GM18858 (cell line): ENCODE data around the gene ABHD8.
"Not testable (repeated sequence)": the region's sequence is repeated elsewhere in the genome, so short reads cannot be mapped to it uniquely, and the experiment has no call there.

Experiments used
- ATAC-seq: cut with Tn5 transposase; IDR thresholded peaks from one replicate; pipeline ENCODE4 v1.9.1; 2021; ENCODE audit not compliant: unreplicated experiment

ABHD8 gene

DNA sequence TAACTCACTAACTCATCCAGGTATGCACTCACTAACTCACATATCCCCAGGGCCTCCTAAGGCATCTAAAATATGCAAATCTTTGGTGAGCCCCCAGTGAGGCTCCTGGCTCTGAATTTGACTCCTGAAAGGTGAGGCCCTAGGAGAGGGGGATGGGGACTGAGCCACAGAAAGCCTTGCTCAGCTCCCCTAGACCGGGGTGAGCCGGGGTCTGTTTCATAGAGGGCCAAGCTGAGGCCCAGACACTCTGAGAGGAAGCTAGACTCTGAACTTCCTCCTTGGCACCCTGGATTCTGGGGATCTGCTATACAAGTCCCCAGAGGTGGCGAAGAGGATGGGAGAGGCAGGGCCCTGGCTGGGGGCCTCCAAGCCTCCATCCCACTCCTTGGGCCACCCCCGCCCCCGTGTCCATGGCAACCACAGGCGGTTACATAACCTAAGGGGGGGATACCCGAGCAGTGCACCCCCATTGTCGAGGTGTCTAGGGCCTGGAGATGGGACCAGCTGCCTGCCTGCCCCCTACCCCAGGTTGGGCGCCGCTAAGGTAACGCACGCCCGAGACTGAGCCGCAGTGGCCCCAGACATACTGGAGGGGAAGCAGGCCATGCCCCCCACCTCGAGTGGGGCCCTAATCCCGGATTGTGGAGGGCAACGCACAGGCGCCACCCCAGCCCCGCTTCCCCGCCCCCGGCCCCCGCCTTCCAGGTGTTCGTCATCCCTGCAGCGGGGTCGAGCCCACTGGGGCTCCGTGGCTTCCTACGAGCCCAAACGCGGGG lies 646 bp downstream of the ABHD8 start:
- no peak for ATAC-seq

DNA sequence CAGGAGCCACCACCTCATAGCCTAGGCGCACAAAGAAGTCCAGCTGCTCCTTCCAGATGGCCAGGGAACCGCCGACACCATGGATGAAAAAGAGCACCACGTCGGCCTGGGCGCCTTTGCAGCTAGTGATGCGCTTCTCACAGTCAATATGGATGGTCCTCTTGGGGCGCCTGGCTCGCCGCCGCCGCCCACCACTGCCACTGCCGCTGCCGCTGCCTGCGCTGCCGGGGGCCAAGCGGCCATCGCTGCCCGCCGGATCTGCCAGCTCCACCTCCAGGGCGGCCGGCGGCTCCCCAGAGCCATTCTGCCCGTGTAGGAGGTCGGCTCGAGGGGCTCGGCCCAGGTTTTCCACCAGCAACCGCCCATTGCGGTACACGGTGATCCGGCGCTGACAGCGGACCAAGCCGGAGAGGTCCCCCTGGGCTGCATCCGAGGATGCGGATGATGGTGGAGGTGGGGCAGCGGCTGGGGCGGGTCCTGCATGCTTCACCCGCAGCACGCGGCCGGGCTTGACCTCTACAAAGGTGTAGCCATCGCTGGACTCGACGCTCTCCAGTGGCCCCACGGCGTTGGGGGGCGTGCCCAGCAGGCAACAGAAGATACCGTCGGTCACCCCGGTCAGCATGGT lies 2.1 kb downstream of the ABHD8 start:
- no peak for ATAC-seq

DNA sequence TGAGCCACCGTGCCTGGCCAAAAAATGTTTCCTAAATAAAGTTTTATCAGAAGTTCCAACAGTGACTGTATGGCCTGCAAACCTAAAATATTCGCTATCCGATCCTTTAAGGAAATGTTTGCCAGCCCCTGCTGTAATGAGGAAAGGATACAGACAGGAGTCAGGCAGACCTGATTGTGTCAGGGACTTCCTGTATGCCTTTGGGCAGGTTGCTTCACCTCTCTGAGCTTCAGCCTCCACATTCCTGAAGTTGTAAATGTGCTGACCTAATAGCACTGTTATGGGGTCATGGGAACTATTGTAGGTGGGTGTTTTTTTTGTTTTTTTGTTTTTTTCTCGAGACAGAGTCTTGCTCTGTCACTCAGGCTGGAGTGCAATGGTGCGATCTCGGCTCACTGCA lies 6.2 kb downstream of the ABHD8 start:
- ATAC-seq: no peak

DNA sequence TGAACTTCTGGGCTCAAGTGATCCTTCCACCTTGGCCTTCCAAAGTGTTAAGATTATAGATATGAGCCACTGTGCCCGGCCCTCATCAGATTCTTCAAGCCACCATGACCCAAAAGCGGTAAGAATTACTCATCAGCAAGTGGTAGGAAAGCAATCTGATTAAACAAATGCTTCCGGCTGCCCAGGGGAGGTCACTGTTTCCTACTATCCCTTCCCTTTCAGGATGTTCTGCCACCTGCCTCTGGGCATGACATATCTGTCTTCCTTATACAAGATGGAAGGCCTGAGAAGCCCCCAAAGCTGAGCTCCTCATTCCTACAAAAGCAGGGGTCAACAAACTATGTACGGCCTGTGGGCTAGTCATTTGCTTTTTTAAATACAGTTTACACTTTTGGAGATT lies 7.0 kb downstream of the ABHD8 start:
- ATAC-seq: no peak

DNA sequence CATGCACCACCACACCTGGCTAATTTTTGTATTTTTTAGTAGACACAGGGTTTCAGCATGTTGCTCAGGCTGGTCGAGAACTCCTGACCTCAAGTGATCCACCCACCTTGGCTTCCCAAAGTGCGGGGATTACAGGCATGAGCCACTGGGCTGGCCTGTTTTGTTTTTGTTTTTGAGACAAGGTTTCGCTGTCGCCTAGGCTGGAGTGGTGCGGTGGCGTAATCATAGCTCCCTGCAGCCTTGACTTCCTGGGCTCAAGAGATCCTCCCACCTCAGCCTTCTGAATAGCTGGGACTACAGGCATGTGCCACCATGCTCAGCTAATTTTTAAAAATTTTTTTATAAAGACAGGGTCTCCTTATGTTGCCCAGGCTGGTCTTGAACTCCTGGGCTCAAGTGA lies 7.7 kb downstream of the ABHD8 start:
- not testable (repeated sequence) for ATAC-seq

DNA sequence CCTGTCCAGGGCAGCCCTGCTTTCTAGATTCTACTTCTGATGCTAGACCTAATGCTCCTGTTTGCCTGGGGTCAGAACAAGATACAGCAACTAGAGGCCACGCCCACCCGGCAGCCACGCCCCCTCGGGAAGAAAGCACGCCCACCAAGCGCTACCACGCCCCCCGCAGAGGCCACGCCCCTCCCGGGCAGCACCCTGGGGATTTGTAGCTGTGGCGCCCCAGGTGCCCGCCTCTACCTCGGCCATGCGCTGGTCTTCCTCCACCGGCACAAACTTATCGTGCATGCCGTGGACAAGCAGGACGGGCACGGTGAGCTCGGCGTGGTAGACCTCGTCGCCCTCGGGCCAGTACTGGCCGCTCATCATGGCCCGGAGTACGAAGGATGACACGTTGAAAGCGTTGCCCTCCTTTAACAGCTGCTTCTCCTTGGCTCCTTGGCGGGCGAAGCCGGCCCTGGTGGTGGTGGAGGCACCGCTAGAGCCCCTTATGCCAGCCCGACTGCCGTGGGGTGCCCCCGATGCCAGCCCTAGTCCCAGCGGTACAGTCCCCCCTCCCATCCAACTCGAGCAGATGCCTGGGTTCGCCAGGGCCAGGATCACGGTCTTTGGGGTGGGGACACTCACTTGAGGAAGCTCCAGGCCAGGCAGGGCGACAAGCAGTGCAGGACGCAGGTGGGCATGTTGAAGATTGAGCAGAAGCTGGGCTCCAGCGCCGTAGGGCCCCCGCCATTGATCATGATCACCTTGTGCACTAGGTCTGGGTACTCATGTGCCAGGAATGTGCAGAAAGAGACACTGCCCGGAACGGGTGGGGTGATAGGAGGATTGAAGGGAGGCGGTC lies 9.0 kb downstream of the ABHD8 start:
- no peak for ATAC-seq

DNA sequence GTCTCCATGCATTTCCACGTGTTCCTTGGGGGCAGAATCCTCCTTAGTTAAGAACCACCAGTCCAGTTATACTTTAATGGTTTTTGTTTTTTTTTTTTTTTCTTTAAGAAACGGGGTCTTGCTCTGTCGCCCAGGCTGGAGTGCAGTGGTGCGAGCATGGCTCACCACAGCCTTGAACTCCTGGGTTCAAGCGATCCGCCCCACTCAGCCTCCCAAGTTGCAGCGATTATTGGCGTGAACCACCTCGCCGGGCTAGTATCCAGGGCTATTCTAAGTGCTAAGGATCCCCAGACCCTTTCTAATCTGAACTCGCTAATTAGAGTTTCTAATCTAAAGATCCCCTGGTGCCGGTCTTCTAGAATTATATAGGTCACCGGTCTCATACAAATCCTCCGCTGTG lies 9.6 kb downstream of the ABHD8 start:
- no peak for ATAC-seq

DNA sequence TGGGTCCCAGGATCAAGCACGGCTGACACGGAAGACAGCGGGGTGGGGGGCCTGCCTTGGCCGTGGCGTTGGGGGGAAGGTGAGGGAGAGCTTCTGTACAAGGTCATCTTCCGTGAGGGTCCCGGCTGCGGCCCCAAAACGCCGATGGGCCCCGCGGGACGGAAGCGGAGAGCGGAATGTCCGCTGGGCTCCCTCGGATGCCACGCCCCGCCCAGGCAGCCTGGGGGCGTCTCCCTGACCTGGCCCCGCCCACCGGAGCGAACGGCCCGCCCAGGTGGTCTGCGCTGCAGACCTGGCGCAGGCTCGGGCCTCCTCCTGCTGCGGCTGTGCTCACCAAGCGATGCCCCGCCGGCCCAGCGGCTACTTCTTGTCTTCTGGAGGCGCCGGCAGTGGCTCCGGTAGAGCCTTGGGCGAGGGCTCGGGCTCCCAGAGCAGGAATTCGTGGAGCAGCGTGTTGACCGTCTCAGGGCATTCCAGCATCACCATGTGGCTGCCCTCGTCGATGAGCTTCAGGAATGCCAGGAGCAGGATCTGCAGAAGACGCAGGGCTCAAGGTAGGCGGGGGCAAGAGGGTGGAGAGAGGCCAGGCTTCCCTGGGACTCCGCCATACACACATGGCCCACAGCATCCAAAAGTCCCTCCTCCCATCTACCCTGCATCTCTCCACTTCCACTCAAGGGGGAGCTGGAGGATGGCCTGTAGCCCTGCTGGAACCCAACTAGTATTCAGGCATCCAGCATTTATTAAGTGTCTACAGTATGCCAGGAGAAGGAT lies 10.7 kb downstream of the ABHD8 start:
- ATAC-seq: no peak

DNA sequence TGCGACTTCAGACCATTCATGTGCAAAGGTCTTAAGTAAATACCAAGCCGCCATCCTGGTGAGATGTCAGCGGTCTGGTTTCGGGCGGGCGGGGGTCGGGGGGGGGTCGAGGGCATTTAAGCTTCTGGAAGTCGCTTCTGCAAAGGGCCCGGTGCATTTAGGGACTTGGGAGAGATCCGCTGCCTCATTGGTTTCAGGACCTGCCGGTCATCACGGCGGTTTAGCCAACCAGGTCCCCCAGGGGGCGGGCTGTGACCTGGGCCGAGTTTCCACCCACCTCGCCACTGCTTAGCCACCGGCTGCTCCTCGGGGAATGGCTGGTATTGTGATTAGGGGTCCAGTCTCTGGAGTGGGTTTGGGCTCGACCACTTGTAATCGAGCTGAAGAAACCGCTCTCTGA lies 13.7 kb downstream of the ABHD8 start:
- no peak for ATAC-seq

DNA sequence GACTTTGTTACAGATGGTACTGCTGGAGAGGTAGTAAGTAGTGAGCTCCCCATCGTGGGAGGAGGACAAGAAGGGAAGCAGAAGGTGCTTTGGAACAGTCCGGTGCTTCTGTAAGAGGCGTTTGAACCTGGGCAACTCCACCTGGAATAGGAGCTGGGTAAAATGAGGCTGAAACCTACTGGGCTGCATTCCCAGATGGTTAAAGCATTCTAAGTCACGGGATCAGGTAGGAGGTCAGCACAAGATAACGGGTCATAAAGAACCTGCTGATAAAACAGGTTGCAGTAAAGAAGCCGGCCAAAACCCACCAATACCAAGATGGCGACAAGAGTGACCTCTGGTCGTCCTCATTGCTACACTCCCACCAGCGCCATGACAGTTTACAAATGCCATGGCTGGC lies 16.5 kb downstream of the ABHD8 start:
- no peak for ATAC-seq

DNA sequence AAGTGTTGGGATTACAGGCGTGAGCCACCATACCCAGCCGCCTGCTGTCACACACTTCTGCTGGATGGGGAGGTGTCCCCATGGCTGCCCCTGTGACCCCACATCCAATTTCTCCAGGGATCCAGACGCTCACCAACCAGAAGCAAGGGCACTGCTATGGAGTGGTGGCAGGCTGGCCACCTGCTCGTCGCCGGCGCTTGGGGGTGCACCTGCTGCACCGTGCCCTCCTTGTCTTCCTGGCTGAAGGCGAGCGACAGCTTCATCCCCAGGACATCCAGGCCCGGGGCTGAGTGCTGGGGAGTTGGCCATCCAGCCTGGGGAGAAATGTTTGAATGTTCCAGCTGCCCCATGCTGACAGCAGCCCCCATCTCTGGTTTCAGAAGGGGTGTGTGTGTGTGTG lies 17.0 kb downstream of the ABHD8 start:
- ATAC-seq: no peak

DNA sequence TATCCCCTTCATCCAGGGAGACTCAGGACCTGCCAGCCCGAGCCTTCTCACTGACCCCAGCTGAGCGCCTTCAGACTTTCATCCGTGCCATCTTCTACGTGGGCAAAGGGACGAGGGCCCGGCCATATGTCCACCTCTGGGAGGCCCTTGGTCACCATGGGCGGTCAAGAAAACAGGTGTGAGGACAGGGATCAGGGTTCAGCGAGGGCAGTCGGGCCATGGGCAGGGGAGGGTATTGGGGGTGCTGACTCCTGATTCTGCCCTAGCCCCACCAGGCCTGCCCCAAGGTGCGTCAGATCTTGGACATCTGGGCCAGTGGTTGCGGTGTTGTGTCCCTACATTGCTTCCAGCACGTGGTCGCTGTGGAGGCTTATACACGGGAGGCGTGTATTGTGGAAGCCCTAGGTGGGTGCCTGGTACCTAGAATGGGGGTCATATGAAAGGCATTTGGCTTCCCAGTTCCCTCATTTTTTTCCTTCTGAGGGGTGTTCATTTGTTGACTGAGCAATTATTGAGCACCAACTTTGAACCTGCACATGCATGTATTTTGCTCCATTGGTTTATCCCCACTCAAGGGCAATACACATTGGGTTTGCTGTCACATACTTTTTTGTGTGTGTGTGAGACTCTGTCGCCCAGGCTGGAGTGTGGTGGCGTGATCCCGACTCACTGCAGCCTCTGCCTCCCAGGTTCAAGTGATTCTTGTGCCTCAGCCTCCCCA lies 17.6 kb downstream of the ABHD8 start:
- ATAC-seq: no peak

DNA sequence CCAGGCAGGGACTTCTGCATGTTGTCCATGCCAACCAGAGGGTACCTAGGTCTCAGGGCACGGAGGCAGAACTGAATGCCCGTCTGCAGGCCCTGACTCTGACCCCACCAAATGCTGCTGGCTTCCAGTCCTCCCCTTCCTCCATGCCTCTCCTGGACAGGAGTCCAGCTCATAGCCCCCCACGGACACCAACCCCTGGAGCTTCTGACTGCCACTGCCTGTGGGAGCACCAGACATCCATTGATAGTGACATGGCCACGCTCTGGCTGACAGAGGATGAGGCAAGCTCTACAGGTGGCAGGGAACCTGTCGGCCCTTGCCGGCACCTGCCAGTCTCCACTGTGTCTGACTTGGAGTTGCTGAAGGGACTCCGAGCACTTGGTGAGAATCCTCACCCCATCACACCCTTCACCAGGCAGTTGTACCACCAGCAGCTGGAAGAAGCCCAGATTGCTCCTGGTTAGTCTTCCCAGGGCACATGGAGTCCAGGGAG lies 19.7 kb downstream of the ABHD8 start:
- no peak for ATAC-seq

DNA sequence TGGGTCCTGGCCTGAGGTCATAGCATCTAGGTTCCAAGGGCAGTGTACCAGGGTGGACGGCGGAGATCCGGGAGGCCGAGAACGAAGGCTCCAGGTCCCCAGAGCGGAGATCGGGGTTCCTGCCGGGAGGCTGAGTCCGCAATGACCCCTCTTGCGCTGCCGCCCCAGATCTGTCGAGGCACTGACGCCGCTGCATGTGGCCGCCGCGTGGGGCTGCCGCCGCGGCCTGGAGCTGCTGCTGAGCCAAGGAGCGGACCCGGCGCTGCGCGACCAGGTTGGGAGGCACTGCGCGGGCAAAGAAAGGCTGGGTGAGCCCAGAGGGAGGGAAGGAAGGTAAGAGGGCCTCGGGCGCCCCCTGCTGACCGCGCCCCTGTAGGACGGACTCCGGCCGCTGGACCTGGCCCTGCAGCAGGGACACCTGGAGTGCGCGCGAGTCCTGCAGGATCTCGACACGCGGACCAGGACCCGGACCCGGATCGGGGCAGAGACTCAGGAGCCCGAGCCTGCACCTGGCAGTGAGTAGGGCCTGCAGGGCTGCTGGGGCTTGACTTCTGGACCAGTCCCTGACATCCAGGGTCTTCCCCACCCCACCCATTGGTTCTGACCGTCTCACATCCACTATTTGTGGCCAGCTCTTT lies 20.6 kb downstream of the ABHD8 start:
- no peak for ATAC-seq

DNA sequence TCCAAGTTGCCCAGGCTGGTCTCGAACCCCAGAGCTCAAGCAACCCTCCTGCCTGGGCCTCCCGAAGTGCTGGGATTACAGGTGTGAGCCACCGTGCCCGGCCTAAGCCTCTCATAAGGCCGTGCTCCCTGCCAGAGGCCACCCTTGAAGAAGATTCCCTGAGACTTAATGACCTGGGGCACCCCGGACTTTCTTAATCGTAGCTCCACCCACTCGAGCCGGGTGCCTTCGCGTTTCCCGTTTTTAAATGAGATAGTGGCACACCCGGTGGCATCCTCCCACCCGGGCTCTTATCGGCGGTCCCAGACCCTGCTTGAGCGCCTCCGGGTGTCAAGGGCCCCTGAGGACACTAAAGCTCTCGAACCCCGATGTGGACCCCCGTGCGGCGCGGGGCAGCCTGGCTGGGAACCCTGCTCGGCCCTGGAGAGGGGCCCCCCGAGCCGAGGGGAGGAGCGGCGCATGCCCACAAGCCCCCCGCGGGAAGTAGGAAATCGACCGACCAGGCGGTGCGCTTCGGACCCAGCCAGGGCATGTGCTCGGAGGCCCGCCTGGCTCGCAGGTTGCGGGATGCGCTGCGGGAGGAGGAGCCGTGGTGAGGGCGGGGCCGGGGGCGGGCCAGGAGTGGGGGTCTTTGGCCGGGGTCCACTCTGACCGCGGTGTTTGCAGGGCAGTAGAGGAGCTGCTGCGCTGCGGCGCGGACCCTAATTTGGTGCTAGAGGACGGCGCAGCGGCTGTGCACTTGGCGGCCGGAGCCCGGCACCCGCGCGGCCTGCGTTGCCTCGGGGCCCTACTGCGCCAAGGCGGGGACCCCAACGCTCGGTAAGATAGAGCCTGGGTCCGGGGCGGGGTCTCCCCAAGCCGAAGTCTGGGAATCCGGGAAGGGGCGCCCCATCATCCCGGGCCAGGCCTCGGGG lies 21.6 kb downstream of the ABHD8 start, which contains the start of gene ANKLE1:
Gene ANKLE1, plus strand, starts transcription at position 511 of the 914 bp plus-strand sequence. Its CDS starts 20 bp downstream, at position 531.
- ATAC-seq: no peak

DNA sequence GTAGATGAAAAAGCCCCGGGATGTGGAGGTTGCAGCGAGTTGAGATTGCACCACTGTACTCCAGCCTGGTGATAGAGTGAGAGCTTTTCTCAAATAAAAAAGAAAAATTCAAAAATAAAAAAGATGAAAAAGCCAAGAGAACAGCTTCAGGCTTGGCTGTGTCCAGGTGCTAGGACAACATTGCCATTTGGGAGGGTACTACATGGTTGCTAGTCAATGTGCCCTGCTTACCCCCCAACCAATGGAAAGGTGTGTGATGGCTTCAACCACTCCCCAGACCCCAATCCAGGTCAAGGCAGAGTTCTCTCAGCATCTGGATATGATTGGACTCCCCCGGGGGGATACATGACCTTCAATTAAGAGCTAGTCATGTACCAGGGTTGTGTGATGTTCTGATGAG lies 23.8 kb downstream of the ABHD8 start:
- no peak for ATAC-seq

DNA sequence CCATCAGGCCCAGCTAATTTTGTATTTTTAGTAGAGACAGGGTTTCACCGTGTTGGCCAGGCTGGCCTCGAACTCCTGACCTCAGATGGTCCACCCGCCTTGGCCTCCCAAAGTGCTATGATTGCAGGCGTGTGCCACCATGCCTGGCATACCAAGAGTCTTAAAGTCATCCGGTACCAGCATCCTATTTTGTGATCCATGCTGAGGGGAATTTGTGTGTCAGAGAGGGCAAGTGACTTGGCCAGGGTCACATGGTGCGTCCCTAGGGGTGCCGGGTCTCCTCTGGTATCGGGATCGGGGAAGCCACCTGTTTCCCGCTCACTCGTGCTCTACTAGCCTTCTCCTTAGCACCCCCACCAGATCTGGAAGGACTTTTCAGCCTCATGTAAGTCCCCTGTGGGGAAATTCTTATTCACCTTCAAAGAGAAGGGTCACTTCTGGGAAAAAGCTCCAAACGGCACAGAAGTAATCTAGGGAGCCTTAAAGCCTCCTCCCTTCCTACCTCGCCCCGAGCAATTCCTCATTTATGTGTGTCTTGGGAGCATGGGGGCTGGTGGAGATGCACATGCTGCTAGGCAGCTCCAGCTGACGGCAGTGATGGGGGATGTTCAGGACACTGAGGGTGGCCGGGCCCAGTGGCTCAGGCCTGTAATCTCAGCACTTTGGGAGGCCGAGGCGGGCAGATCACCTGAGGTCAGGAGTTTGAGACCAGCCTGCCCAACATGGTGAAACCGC lies 27.6 kb downstream of the ABHD8 start:
- ATAC-seq: no peak

DNA sequence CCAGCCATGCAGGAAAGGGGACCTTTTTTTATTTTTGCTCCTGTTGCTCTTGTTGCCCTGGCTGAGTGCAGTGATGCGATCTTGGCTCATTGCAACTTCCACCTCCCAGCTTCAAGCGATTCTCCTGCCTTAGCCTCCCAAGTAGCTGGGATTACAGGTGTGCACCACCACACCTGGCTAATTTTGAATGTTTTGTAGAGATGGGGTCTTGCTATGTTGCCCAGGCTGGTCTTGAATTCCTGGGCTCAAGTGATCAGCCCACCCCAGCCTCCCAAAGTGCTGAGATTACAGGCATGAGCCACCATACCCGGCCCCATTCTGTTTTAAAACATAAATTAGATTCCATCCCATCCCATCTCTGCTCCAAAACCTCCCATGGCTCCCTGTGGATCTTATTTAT lies 28.3 kb downstream of the ABHD8 start:
- not testable (repeated sequence) for ATAC-seq
